BLaER1 treated with 17β-estradiol and CSF1 and Interleukin-3, amounts not matched to agents 10 nM and 100 nM (cell line): ENCODE measurements around the gene UCKL1.
"Not testable (repeated sequence)": the region's sequence is repeated elsewhere in the genome, so short reads cannot be mapped to it uniquely, and the experiment has no call there.

Experiments
- H3K27ac ChIP-seq, 11 experiments: shearing (Covaris generic); formaldehyde crosslinking; 2 replicates each; pipeline ENCODE4 v1.8.1; 2022
- H3K27me3 ChIP-seq, 11 experiments: shearing (Covaris generic); formaldehyde crosslinking; 2 replicates each; pipeline ENCODE4 v1.8.1; 2022
- H3K36me3 ChIP-seq, 11 experiments: shearing (Covaris generic); formaldehyde crosslinking; 2 replicates each; pipeline ENCODE4 v1.8.1; 2022
- H3K4me1 ChIP-seq, 10 experiments: shearing (Covaris generic); formaldehyde crosslinking; 2 replicates each; pipeline ENCODE4 v1.8.1; 2022
- H3K4me2 ChIP-seq, 11 experiments: shearing (Covaris generic); formaldehyde crosslinking; 2 replicates each; pipeline ENCODE4 v1.8.1; 2022
- H3K4me3 ChIP-seq, 10 experiments: shearing (Covaris generic); formaldehyde crosslinking; 2 replicates each; pipeline ENCODE4 v1.8.1; 2022
- H3K9ac ChIP-seq, 11 experiments: shearing (Covaris generic); formaldehyde crosslinking; 2 replicates each; pipeline ENCODE4 v1.8.1; 2022
- H3K9me3 ChIP-seq, 11 experiments: shearing (Covaris generic); formaldehyde crosslinking; replicated peaks in 1 of 11; 2 replicates each; pipeline ENCODE4 v1.8.1; 2022
- H4K20me1 ChIP-seq, 11 experiments: shearing (Covaris generic); formaldehyde crosslinking; 2 replicates each; pipeline ENCODE4 v1.8.1; 2022
- Cebpa-rat ChIP-seq, 11 experiments: shearing (Covaris generic); IDR thresholded peaks; 2 replicates each; pipeline ENCODE4 v1.8.1; 2022

Gene UCKL1

DNA sequence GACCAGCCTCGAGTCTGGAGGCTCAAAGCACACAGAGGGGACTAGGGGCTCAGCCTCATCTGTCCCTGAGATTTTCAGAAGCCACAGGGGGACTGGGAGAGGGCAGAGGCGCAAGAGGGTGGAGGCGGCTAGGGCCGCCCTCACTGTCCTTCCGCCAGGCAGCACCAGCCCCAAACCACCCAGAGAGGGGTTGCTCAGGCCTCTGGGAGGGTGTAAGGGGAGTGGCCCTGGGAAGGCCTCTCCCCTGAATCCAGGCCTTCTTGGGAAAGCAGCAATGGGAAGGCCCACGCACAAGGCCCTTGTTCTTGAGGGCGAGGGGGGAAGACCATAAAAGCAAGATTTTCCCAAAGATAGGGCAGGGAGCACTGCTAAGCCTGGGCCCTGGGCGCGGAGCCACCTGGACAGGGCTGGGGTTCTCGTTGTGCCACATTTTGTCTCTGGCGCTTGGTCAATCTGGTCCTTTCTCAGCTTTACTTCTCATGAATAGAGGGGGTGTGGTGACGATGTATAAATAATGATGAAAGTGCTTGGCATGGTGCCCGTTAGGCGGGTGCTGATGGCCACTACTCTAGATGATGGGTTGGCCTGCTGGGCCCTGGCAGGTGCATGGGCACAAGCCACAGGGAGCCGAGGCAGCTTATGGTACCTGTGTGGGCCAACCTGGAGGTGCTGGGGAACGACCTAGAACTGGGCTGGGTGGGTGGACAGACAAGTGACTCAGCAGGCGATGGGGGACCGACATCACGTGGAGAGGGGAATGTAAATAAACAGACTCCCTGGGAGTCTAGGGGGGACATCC is 18.4 kb upstream of the UCKL1 start:
- Histone ChIP-seq H3K36me3 (peaks cover 0 to 7% (median 0%) of the 10 kb centered on the region in 11 experiments; a peak in 2 of 22 replicates), H3K4me2 (peak overlapping the region in 10 of 11 experiments; percentile 48 to 94 (median 72); a peak in 12 of 22 replicates), H3K27ac (no peak overlapping the region)

DNA sequence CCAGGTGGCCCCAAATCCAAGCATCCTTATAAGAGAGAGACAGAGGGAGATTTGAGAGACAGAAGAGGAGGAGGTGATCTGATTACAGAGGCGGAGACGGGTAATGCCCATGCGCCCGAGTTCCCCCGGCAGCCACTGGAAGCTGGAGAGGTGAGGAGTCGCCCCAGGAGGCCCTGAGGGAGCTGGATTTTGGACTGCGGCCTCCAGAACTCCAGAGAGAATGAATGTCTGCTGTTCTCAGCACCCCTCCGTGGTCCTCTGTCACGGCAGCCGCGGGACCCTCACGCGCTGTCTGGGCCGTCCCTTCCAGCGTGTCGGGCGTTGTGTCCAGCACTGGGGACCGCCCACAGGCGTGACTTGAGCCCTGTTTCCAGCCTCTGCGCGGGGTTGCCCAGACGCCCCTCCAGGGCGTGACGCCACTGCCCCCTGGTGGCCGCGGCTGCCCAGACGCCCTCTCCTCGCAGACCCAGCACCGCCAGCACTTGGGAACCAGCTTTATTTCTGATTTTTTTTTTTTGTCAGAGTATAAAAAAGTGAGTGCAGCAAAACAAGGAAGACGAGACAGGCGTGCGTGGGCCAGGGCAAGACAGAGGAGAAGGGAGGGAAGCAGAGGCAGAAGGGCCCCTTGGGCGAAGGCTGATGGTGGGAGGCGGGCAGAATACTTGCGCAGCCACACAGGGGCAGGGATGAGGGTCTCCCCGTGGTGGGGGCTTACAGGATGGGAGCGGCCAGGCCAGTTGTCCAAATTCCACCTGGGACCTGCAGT is 17.6 kb upstream of the UCKL1 start:
- no peak for TF ChIP-seq Cebpa-rat (IDR thresholded peaks at IDR 0.05)
- H3K27me3 ChIP-seq: no peaks in the 10 kb centered on the region; a peak in 1 of 22 replicates
- H3K9me3 ChIP-seq: no peaks in the 10 kb centered on the region
- peaks cover 0 to 23% (median 0%) of the 10 kb centered on the region in 11 experiments; a peak in 5 of 22 replicates for H4K20me1 ChIP-seq
- H3K4me3 ChIP-seq: peak overlapping the region in 5 of 10 experiments; percentile 16 to 60 (median 40); a peak in 7 of 20 replicates
- H3K4me1 ChIP-seq: peaks cover 27 to 55% (median 46%) of the 10 kb centered on the region in 10 experiments
- H3K27ac ChIP-seq: no peak overlapping the region
- peak overlapping the region in 8 of 11 experiments; percentile 13 to 60 (median 33); a peak in 8 of 22 replicates for H3K9ac ChIP-seq
- H3K4me2 ChIP-seq: peak overlapping the region; percentile 48 to 94 (median 67)
- peaks cover 0 to 7% (median 0%) of the 10 kb centered on the region in 11 experiments; a peak in 2 of 22 replicates for H3K36me3 ChIP-seq

More for the DNA sequence above, 18.4 kb upstream of the UCKL1 start:
- Histone ChIP-seq H3K4me3 (no peak overlapping the region), H3K9me3 (no peaks in the 10 kb centered on the region), H3K27me3 (no peaks in the 10 kb centered on the region; a peak in 1 of 22 replicates), H3K9ac (peak overlapping the region in 4 of 11 experiments; percentile 13 to 27 (median 21); a peak in 2 of 22 replicates), H3K4me1 (peaks cover 25 to 58% (median 46%) of the 10 kb centered on the region in 10 experiments), H4K20me1 (peaks cover 0 to 23% (median 0%) of the 10 kb centered on the region in 11 experiments; a peak in 5 of 22 replicates)
- no peak for TF ChIP-seq Cebpa-rat (IDR thresholded peaks at IDR 0.05)

- peak overlapping the region in 2 of 11 experiments; percentile 12 to 26; a peak in 1 of 22 replicates for H3K9ac ChIP-seq
- no peaks in the 10 kb centered on the region; a peak in 1 of 22 replicates for H3K27me3 ChIP-seq
- H3K36me3 ChIP-seq: peaks cover 0 to 9% (median 2%) of the 10 kb centered on the region in 11 experiments; a peak in 14 of 22 replicates
- no peak for TF ChIP-seq Cebpa-rat (IDR thresholded peaks at IDR 0.05)
- H3K9me3 ChIP-seq: peaks cover 0 to 4% (median 1%) of the 10 kb centered on the region in 11 experiments; a peak in 11 of 22 replicates
- peaks cover 26 to 55% (median 46%) of the 10 kb centered on the region in 10 experiments for H3K4me1 ChIP-seq
- no peak overlapping the region for H3K4me3 ChIP-seq
- no peak overlapping the region for H3K27ac ChIP-seq
- peak overlapping the region in 6 of 11 experiments; percentile 48 to 94 (median 77); a peak in 8 of 22 replicates for H3K4me2 ChIP-seq
- H4K20me1 ChIP-seq: peaks cover 0 to 16% (median 0%) of the 10 kb centered on the region in 11 experiments; a peak in 5 of 22 replicates
Observed at GRCh38 chr20:63973160-63973479, 16.9 kb upstream of the UCKL1 start.

DNA sequence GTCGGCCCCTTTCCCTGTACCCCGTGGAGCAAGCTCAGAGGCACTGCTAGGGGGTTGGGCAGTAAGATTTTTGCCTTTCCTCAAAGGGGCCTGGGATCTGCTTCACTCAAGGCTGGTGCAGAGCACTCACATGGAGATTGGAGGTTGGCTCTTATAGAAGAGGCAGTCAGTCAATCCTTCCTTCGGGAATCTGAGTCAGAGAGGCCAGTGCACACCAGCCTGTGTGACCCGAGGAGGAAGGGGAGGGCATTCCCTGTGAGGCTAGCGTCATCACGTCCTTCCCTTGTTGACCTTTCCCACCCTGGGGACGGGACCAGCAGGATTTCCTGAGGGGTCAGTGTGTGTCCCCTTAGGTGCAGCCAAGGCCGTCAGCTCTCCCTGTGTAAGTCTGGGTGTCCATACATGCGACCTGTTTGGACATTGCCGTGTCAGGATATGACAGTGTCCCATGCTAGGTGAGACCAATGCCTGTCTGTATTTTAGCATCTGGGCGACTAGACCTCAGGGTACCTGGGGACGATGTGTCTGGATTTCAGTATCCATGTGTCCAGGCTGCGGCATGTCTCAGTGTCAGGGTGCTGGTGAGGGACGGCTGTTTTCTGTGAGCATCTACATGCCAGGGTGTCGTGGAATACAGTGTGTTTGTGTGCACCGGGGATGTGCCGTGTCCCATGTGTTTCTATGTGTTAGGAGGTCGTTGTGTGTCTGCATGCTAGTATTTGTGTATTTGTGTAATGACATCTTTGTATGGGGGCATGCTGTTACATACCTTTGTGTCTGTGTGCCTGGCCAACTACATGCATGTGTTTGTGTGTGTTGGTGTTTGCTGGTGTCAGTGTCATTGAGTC is 16.3 kb upstream of the UCKL1 start:
- TF ChIP-seq Cebpa-rat (IDR thresholded peaks at IDR 0.05): no peak
- H3K27me3 ChIP-seq: no peaks in the 10 kb centered on the region; a peak in 1 of 22 replicates
- H3K4me2 ChIP-seq: peak overlapping the region in 5 of 11 experiments; percentile 13 to 31 (median 20); a peak in 6 of 22 replicates

GRCh38 chr20:63971960-63972311 is 15.7 kb upstream of the UCKL1 start:
- not testable (repeated sequence) for H3K4me3 ChIP-seq, H3K27ac ChIP-seq, H4K20me1 ChIP-seq, H3K27me3 ChIP-seq
- peaks cover 21 to 46% (median 37%) of the 10 kb centered on the region in 10 experiments for H3K4me1 ChIP-seq
- H3K9ac ChIP-seq: peak overlapping the region in 2 of 11 experiments; percentile 6 to 35; a peak in 1 of 22 replicates
- H3K4me2 ChIP-seq: peak overlapping the region in 5 of 11 experiments; percentile 13 to 31 (median 20); a peak in 6 of 22 replicates
- H3K36me3 ChIP-seq: peaks cover 9 to 21% (median 13%) of the 10 kb centered on the region in 11 experiments
- peaks cover 0 to 16% (median 13%) of the 10 kb centered on the region in 11 experiments; a peak in 20 of 22 replicates for H3K9me3 ChIP-seq

More for the DNA sequence above, 16.3 kb upstream of the UCKL1 start:
- peaks cover 21 to 51% (median 42%) of the 10 kb centered on the region in 10 experiments for H3K4me1 ChIP-seq
- peaks cover 0 to 10% (median 7%) of the 10 kb centered on the region in 11 experiments; a peak in 18 of 22 replicates for H3K9me3 ChIP-seq
- H4K20me1 ChIP-seq: peaks cover 0 to 11% (median 0%) of the 10 kb centered on the region in 11 experiments; a peak in 5 of 22 replicates
- no peak overlapping the region for H3K4me3 ChIP-seq
- peaks cover 3 to 15% (median 7%) of the 10 kb centered on the region in 11 experiments; a peak in 21 of 22 replicates for H3K36me3 ChIP-seq
- no peak overlapping the region for H3K27ac ChIP-seq
- H3K9ac ChIP-seq: peak overlapping the region in 3 of 11 experiments; percentile 3 to 35 (median 6); a peak in 2 of 22 replicates

GRCh38 chr20:63970714-63971431 is 14.7 kb upstream of the UCKL1 start:
- Histone ChIP-seq H3K4me2 (peak overlapping the region in 6 of 11 experiments; percentile 69 to 100 (median 90); a peak in 11 of 22 replicates), H4K20me1 (0 out of 22 replicates have a peak, but pooled peaks cover 0 to 6% (median 0%) of the 10 kb centered on the region in 11 experiments), H3K27ac (no peak overlapping the region), H3K36me3 (peaks cover 20 to 31% (median 24%) of the 10 kb centered on the region in 11 experiments), H3K27me3 (no peaks in the 10 kb centered on the region; a peak in 1 of 22 replicates), H3K9me3 (peaks cover 8 to 27% (median 24%) of the 10 kb centered on the region in 11 experiments), H3K4me1 (peaks cover 21 to 43% (median 37%) of the 10 kb centered on the region in 10 experiments), H3K4me3 (no peak overlapping the region), H3K9ac (no peak overlapping the region)
- no peak for TF ChIP-seq Cebpa-rat (IDR thresholded peaks at IDR 0.05)
